K562 (cell line): ENCODE results near the gene CST6. TPM values are rescaled to one million over a fixed set of nuclear protein-coding genes. Genes with fewer than 3 reads are reported as not detected.

Experiments used
- ATAC-seq: fragments of 200-7000 bp; cut with Tn5 transposase; 3 replicates; pipeline ENCODE4 v1.9.1; 2020; ENCODE audit warnings: moderate library complexity
- BruUV-seq: library from RNA; stranded (reverse); fragments of 400-500 nt; replicated peaks from 2 replicates; lab custom pipeline; 2021; lab: Mats Ljungman, UMichigan
- CTCF ChIA-PET: fragments of 300-600 bp; formaldehyde crosslinking; extraction: SDS; loops from one replicate; lab custom pipeline; 2021; ENCODE audit warnings: low intra/inter-chr PET ratio; lab: Yijun Ruan, JAX
- POLR2A ChIA-PET: fragments of 300-600, 350-650 bp; sonication (Branson Sonifier 250); formaldehyde crosslinking; extraction: SDS; loops from one replicate; lab custom pipeline; 2021; ENCODE audit warnings: antibody characterized with exemption, inconsistent platforms; lab: Yijun Ruan, JAX
- DNase-seq, 4 experiments: peaks; one replicate each; pipeline versions ENCODE4 v3.0.0 to v3.0.0-alpha.2; 2011 to 2018; ENCODE audit warnings: low spot score in 3 of 4, mixed read lengths in 3 of 4; ENCODE audit errors: extremely low read depth in 1 of 4
- FAIRE-seq: peaks from 2 replicates; lab custom pipeline; 2011; peaks lifted over from hg19 to GRCh38; lab: Jason Lieb, UNC
- H2AFZ ChIP-seq: 2 replicates; pipeline ENCODE4 v1.6.0; 2011; ENCODE audit warnings: low read depth, low read length, control low read depth, inconsistent platforms
- H3K27ac ChIP-seq: fragments of 200-600 bp; 3 replicates; pipeline ENCODE4 v1.8.0; 2011; ENCODE audit warnings: low read depth, mild to moderate bottlenecking, control low read depth, inconsistent platforms, low read length, moderate library complexity, mixed read lengths; ENCODE audit errors: extremely low read depth
- H3K27me3 ChIP-seq, 2 experiments: fragments of 300-600 bp in 1 of 2; 2 replicates in 1 of 2; 3 replicates in 1 of 2; pipeline versions ENCODE4 v1.6.0 to v1.8.0; 2011; ENCODE audit warnings: inconsistent platforms in 2 of 2, low read length in 2 of 2, mild to moderate bottlenecking in 1 of 2, mixed read lengths in 1 of 2, moderate library complexity in 1 of 2; ENCODE audit not compliant: control insufficient read depth in 2 of 2, insufficient read depth in 2 of 2
- H3K36me3 ChIP-seq: fragments of 300-600 bp; 3 replicates; pipeline ENCODE4 v1.8.0; 2011; ENCODE audit warnings: mild to moderate bottlenecking, low read length, inconsistent platforms; ENCODE audit not compliant: control insufficient read depth, insufficient read depth
- H3K4me1 ChIP-seq, 2 experiments: fragments of 200-600 bp in 1 of 2; replicated peaks in 1 of 2; 2 replicates in 1 of 2; 3 replicates in 1 of 2; pipeline versions ENCODE4 v1.5.1 to v1.8.0; 2011; ENCODE audit warnings: inconsistent platforms in 2 of 2, low read length in 2 of 2, mild to moderate bottlenecking in 1 of 2, mixed read lengths in 1 of 2, moderate library complexity in 1 of 2; ENCODE audit not compliant: control insufficient read depth in 2 of 2, insufficient read depth in 2 of 2
- H3K4me2 ChIP-seq: 2 replicates; pipeline ENCODE4 v1.6.1; 2011; ENCODE audit warnings: low read length, control low read depth, inconsistent platforms, mixed read lengths; ENCODE audit not compliant: insufficient read depth
- H3K4me3 ChIP-seq: fragments of 200-600 bp; sonication (generic), shearing (Covaris generic); 2 replicates; pipeline ENCODE4 v1.5.1; 2016; ENCODE audit warnings: control low read depth, inconsistent platforms
- H3K79me2 ChIP-seq: fragments of 200-600 bp; 3 replicates; pipeline ENCODE4 v1.8.0; 2011; ENCODE audit warnings: low read length, inconsistent platforms; ENCODE audit not compliant: control insufficient read depth, insufficient read depth
- H3K9ac ChIP-seq, 2 experiments: 2 replicates each; pipeline versions ENCODE4 v1.6.0 to v1.6.1; 2011; ENCODE audit warnings: low read depth in 2 of 2, low read length in 2 of 2, control low read depth in 1 of 2, inconsistent platforms in 1 of 2, mild to moderate bottlenecking in 1 of 2, mixed read lengths in 1 of 2; ENCODE audit not compliant: insufficient read depth in 1 of 2
- H3K9me1 ChIP-seq: one replicate; pipeline ENCODE4 v1.6.0; 2011; ENCODE audit warnings: inconsistent platforms, mild to moderate bottlenecking, low read length, moderate library complexity; ENCODE audit not compliant: control insufficient read depth, insufficient read depth
- H3K9me3 ChIP-seq: replicated peaks from 2 replicates; pipeline ENCODE4 v1.5.1; 2011; ENCODE audit warnings: low read depth, low read length, inconsistent platforms; ENCODE audit not compliant: control insufficient read depth, insufficient read depth
- H4K20me1 ChIP-seq: replicated peaks from 2 replicates; pipeline ENCODE4 v1.6.1; 2011; ENCODE audit warnings: low read length, inconsistent platforms, mixed read lengths; ENCODE audit not compliant: control insufficient read depth, insufficient read depth
- ETV6 ChIP-seq, 3 experiments: fragments of 150-350 bp in 1 of 3; sonication (generic) in 1 of 3; formaldehyde crosslinking in 1 of 3; IDR thresholded peaks; 2 replicates each; pipeline versions ENCODE4 v1.6.1 to v1.8.0; 2014 to 2022; ENCODE audit warnings: borderline replicate concordance in 2 of 3, low read depth in 2 of 3, antibody characterized with exemption in 1 of 3, low read length in 1 of 3, mild to moderate bottlenecking in 1 of 3, missing genetic modification reagents in 1 of 3
- FOXK2 ChIP-seq, 2 experiments: fragments of 450-650 bp; IDR thresholded peaks in 1 of 2; conservative IDR thresholded peaks in 1 of 2; 2 replicates each; pipeline ENCODE4 v1.6.1; 2016; ENCODE audit warnings: low read depth in 2 of 2, mild to moderate bottlenecking in 1 of 2
- KAT2B ChIP-seq: IDR thresholded peaks from one replicate; pipeline ENCODE4 v1.6.1; 2012; ENCODE audit warnings: low read depth, mild to moderate bottlenecking, control low read depth, inconsistent platforms, low read length, moderate library complexity
- KDM1A ChIP-seq, 2 experiments: fragments of 450-650 bp; IDR thresholded peaks; 2 replicates each; pipeline ENCODE4 v1.6.1; 2016; ENCODE audit warnings: mild to moderate bottlenecking in 2 of 2
- NCOA4 ChIP-seq: fragments of 450-650 bp; IDR thresholded peaks from 2 replicates; pipeline ENCODE4 v1.6.1; 2018; ENCODE audit warnings: mild to moderate bottlenecking; ENCODE audit not compliant: partially characterized antibody
- NFRKB ChIP-seq: fragments of 450-650 bp; IDR thresholded peaks from 2 replicates; pipeline ENCODE4 v1.6.1; 2016; ENCODE audit warnings: low read depth
- SAFB ChIP-seq: fragments of 200-400 bp; formaldehyde crosslinking; IDR thresholded peaks from 2 replicates; pipeline ENCODE4 v1.6.1; 2017; ENCODE audit warnings: low read depth, low read length, borderline replicate concordance
- U2AF1 ChIP-seq: fragments of 200-400 bp; formaldehyde crosslinking; optimal IDR thresholded peaks from 2 replicates; pipeline ENCODE3; 2017; ENCODE audit warnings: mild to moderate bottlenecking, low read depth, low read length, moderate library complexity
- ZC3H4 ChIP-seq: sonication (generic); formaldehyde crosslinking; IDR thresholded peaks from 2 replicates; pipeline ENCODE4 v1.9.0; 2021; ENCODE audit warnings: missing genetic modification reagents, borderline replicate concordance
- WGBS: fragments of 100-300 bp; shearing (Covaris generic); methylation state at CpG from one replicate; pipeline ENCODE4 v1.1.6; 2016; ENCODE audit warnings: low coverage, mixed read lengths; ENCODE audit not compliant: insufficient coverage; ENCODE audit errors: missing lambda C conversion rate; 5-methylcytosine and 5-hydroxymethylcytosine counted together
- in situ Hi-C: fragments of 300-500 bp; cut with MboI; formaldehyde crosslinking; loops from 4 replicates; pipeline ENCODE4 v1.15.0; 2018; ENCODE audit warnings: inconsistent platforms, mixed read lengths
- intact Hi-C: fragments of 100-400 bp; cut with micrococcal nuclease; formaldehyde crosslinking; loops from 2 replicates; pipeline ENCODE4 v1.14.2; 2022
- polyA plus RNA-seq, 8 experiments: library from polyadenylated mRNA; depleted of rRNA in 4 of 8; stranded (reverse) in 5 of 8; unstranded in 3 of 8; fragments of >200 nt; fragmentation: Nextera tagmentation in 2 of 8; fragmentation: Illumina TruSeq in 1 of 8; extraction: Ambion mirVana in 2 of 8; extraction: Trizol in 1 of 8; gene quantifications; 2 replicates each; pipeline versions ENCODE4 v1.2.1 to v1.2.3, GENCODE V29; 2011 to 2014; ENCODE audit warnings: inconsistent platforms in 1 of 8, missing spikeins in 1 of 8
- total RNA-seq, 7 experiments: library from RNA; depleted of rRNA in 6 of 7; stranded (reverse); fragments of >200 nt in 6 of 7; fragmentation: Illumina TruSeq in 2 of 7; extraction: Trizol in 2 of 7; gene quantifications; 2 replicates each; pipeline versions ENCODE4 v1.2.1 to v1.2.3, GENCODE V29; 2011 to 2021; ENCODE audit warnings: low replicate concordance in 1 of 7
- TF ChIP-seq, protein P1 (sequence below): fragments of 250-450 bp; sonication (Bioruptor Pico); IDR thresholded peaks from 2 replicates; pipeline ENCODE4 v1.4.0; 2020
- TF ChIP-seq, protein P2 (sequence below): fragments of 250-450 bp; sonication (Bioruptor Pico); IDR thresholded peaks from 2 replicates; pipeline ENCODE4 v1.6.1; 2021; ENCODE audit warnings: mild to moderate bottlenecking

Gene CST6
- total and polyA plus RNA-seq, 9 of the 15 experiments (the other 6 are each of a cell fraction or from before 2014, with no cell fraction given): not detected

GRCh38 chr11:65973439-65974110 lies 38.2 kb upstream of the CST6 start:
- FAIRE-seq (no peak), DNase-seq (no peak), ATAC-seq (peak; percentile 31; the same call in 1 of the 3 replicates)
- 90% methylated on average over 13 of the region's 13 CpGs for WGBS
- BruUV-seq: no TSS peak
- Histone ChIP-seq H3K9ac (no peak overlapping the region), H2AFZ (no peak overlapping the region)
- intact Hi-C loops: no loop called here
- TF ChIP-seq KDM1A (IDR thresholded peaks at IDR 0.05) (0 out of 4 replicates have a peak, but pooled peaks of 1 of the 2 experiments have one; percentile 10), KAT2B (no peak)
- TF ChIP-seq, all 486 proteins: peak for 1
- no peaks in the 10 kb centered on the region for H3K9me1 ChIP-seq
- H4K20me1 ChIP-seq: no peaks in the 10 kb centered on the region
- no peaks in the 10 kb centered on the region for H3K79me2 ChIP-seq
- H3K36me3 ChIP-seq: peaks cover 66% of the 10 kb centered on the region
- ChIA-PET CTCF (no interaction called here), POLR2A (interaction anchor here (1.9 kb wide), 1 partner anchor 9 kb away, joined by 6 read pairs; no protein-coding TSS in a partner anchor)
- no peak overlapping the region for H3K4me3 ChIP-seq
- H3K4me2 ChIP-seq: no peak overlapping the region
- H3K9me3 ChIP-seq: no peaks in the 10 kb centered on the region
- H3K27me3 ChIP-seq: no peaks in the 10 kb centered on the region
- H3K27ac ChIP-seq: no peak overlapping the region
- H3K4me1 ChIP-seq: peaks cover 0 to 16% of the 10 kb centered on the region in 2 experiments; a peak in 3 of 5 replicates
- in situ Hi-C loops: no loop called here

DNA sequence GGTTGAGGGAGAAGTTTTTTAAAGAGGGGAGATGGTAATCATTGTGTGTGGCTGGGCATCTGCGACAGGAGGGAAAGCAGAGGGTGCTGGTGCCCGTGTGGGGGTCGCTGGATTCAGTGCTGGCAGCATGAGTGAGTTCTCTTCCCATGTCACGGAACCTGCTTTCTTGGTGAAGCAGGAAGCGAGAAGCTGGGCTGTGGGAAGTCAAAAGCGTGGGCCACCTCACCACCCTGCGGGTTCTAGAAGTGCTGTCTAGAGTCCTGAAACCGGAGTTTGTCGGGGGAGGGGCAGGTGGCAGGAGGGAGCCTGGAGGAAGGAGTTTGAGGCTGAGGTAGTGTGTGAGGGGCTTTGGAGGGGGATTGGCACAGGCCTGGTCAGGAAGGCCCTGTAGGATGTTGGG lies 36.0 kb upstream of the CST6 start:
- no peaks in the 10 kb centered on the region for H3K27me3 ChIP-seq
- no TSS peak for BruUV-seq
- H2AFZ ChIP-seq: no peak overlapping the region
- H3K27ac ChIP-seq: no peak overlapping the region
- H3K9ac ChIP-seq: peak overlapping the region in 1 of 2 experiments; percentile 69; a peak in 1 of 4 replicates
- DNase-seq (no peak), FAIRE-seq (no peak), ATAC-seq (no peak)
- CTCF ChIA-PET: interaction anchor here (0.7 kb wide), 1 partner anchor 30 kb away, joined by 3 read pairs; the partner anchor contains the start of gene TSGA10IP
- H3K36me3 ChIP-seq: peaks cover 59% of the 10 kb centered on the region
- no peaks in the 10 kb centered on the region for H3K79me2 ChIP-seq
- intact Hi-C loops: no loop called here
- in situ Hi-C loops: no loop called here
- H3K4me2 ChIP-seq: no peak overlapping the region
- H3K9me3 ChIP-seq: no peaks in the 10 kb centered on the region
- WGBS: 93% methylated on average over 9 of the region's 9 CpGs
- POLR2A ChIA-PET: interaction anchor here (0.6 to 1.8 kb wide), 2 partner anchors 46 to 84 kb away, joined by 5 to 9 read pairs; no protein-coding TSS in a partner anchor
- H3K9me1 ChIP-seq: no peaks in the 10 kb centered on the region
- H4K20me1 ChIP-seq: no peaks in the 10 kb centered on the region
- H3K4me1 ChIP-seq: peaks cover 0 to 16% of the 10 kb centered on the region in 2 experiments; a peak in 2 of 5 replicates
- H3K4me3 ChIP-seq: no peak overlapping the region
- TF ChIP-seq NCOA4 (no peak), SAFB (no peak), ZC3H4 (no peak), NFRKB (no peak), FOXK2 (conservative IDR thresholded peaks at IDR 0.05 in 1 of 2, IDR thresholded peaks at IDR 0.05 in 1 of 2; ENCODE audit: low read depth in 2 of 2) (no peak), U2AF1 (no peak), ETV6 (IDR thresholded peaks at IDR 0.05; ENCODE audit: borderline replicate concordance in 1 of 2, low read depth in 2 of 2, low read length in 1 of 2) (no peak), ETV6 (CRISPR knock-in tag; IDR thresholded peaks at IDR 0.05; ENCODE audit: borderline replicate concordance) (no peak)
- TF ChIP-seq, protein P1, sequence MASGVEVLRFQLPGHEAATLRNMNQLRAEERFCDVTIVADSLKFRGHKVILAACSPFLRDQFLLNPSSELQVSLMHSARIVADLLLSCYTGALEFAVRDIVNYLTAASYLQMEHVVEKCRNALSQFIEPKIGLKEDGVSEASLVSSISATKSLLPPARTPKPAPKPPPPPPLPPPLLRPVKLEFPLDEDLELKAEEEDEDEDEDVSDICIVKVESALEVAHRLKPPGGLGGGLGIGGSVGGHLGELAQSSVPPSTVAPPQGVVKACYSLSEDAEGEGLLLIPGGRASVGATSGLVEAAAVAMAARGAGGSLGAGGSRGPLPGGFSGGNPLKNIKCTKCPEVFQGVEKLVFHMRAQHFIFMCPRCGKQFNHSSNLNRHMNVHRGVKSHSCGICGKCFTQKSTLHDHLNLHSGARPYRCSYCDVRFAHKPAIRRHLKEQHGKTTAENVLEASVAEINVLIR (CRISPR knock-in tag): no peak
- TF ChIP-seq, protein P2, sequence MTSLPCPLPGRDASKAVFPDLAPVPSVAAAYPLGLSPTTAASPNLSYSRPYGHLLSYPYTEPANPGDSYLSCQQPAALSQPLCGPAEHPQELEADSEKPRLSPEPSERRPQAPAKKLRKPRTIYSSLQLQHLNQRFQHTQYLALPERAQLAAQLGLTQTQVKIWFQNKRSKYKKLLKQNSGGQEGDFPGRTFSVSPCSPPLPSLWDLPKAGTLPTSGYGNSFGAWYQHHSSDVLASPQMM (CRISPR knock-in tag): no peak
